ENCODE results near the gene SERPINC1.

DNA sequence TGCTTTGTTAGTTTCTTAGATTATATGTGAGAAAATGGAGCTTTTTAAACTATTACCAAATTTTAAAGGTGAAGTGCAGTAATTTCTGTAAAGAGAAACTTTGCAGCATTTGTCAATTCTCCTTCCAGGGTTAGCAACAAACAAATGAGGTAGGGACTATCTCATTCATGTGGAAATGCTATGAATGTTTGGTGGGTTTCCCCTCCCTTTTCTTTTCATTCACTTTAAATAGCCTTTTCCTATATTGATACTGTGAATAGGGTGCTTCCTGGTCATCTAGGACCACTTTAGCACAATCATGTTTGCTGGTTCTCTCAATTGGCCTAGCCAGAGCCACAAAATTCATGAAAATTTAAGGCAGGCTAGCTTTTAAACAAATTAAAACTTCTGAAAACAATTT, 28.4 kb downstream of the SERPINC1 start:
- TF ChIP-seq NCOR1 (IDR thresholded peaks at IDR 0.05) (no peak), ATF1 (CRISPR knock-in tag; IDR thresholded peaks at IDR 0.05) (no peak), ATF1 (tag; IDR thresholded peaks at IDR 0.05) (no peak), CBX8 (IDR thresholded peaks at IDR 0.05; ENCODE audit: borderline replicate concordance, extremely low read depth, low read depth, low read length, poor library complexity, severe bottlenecking) (no peak), CHCHD3 (CRISPR knock-in tag; IDR thresholded peaks at IDR 0.05) (no peak), JUND (IDR thresholded peaks at IDR 0.05; ENCODE audit: borderline replicate concordance, low read depth, low read length) (no peak), JUND (tag; IDR thresholded peaks at IDR 0.05; ENCODE audit: borderline replicate concordance, low read depth, low read length) (no peak), ESRRA (IDR thresholded peaks at IDR 0.05; ENCODE audit: borderline replicate concordance, low read depth) (no peak), PRPF4 (IDR thresholded peaks at IDR 0.05; ENCODE audit: insufficient read depth, low read depth, low read length, poor library complexity, severe bottlenecking) (no peak), ZNF224 (CRISPR knock-in tag; IDR thresholded peaks at IDR 0.05) (no peak), MEF2A (IDR thresholded peaks at IDR 0.05; ENCODE audit: control insufficient read depth, low read depth, low read length) (no peak), RB1 (IDR thresholded peaks at IDR 0.05; ENCODE audit: low read depth) (no peak), E2F4 (CRISPR knock-in tag; IDR thresholded peaks at IDR 0.05; ENCODE audit: low read depth) (no peak), SMARCE1 (IDR thresholded peaks at IDR 0.05) (no peak), ZNF75A (CRISPR knock-in tag; IDR thresholded peaks at IDR 0.05) (no peak)

Measured in K562 (cell line).